Activated naive CD8-positive, alpha-beta T cell treated with anti-CD3 and anti-CD28 coated beads, Interleukin-2, amount 10 ng/mL, durations not matched to agents 7 days and 5 days (primary cell): ENCODE measurements around the gene ADIRF. TPM values are rescaled to one million over a fixed set of nuclear protein-coding genes. Genes with fewer than 3 reads are reported as not detected.

Experiments used
- ATAC-seq: fragments of 150-1000 bp; cut with Tn5 transposase; one replicate; pipeline ENCODE4 v1.10.0; 2021; ENCODE audit warnings: low read depth, moderate library complexity
- POLR2A ChIA-PET: fragments of 350-600 bp; sonication (Branson Sonifier 250); formaldehyde crosslinking; loops from one replicate; lab custom pipeline; 2021; ENCODE audit warnings: antibody characterized with exemption; lab: Charles Lee
- DNase-seq: peaks from one replicate; pipeline ENCODE4 v3.0.0; 2021
- H3K27ac Mint-ChIP-seq: one replicate; pipeline ENCODE4 v1.8.0; 2022; ENCODE audit warnings: mild to moderate bottlenecking, mixed read lengths
- H3K27me3 Mint-ChIP-seq: one replicate; pipeline ENCODE4 v1.8.0; 2022; ENCODE audit warnings: mild to moderate bottlenecking, moderate library complexity, mixed read lengths
- H3K36me3 Mint-ChIP-seq: one replicate; pipeline ENCODE4 v1.8.0; 2021; ENCODE audit warnings: mild to moderate bottlenecking, mixed read lengths
- H3K4me1 Mint-ChIP-seq: one replicate; pipeline ENCODE4 v1.8.0; 2021; ENCODE audit warnings: mixed read lengths
- H3K4me3 Mint-ChIP-seq: one replicate; pipeline ENCODE4 v1.8.0; 2022; ENCODE audit warnings: mild to moderate bottlenecking, moderate library complexity, mixed read lengths
- H3K9me3 Mint-ChIP-seq: one replicate; pipeline ENCODE4 v1.8.0; 2021; ENCODE audit warnings: mixed read lengths
- total RNA-seq, 2 experiments: library from RNA; stranded (reverse); gene quantifications; one replicate each; pipeline ENCODE4 v1.2.3, GENCODE V29; 2021

The ADIRF gene
- total RNA-seq, 2 experiments from 2014 or later, result not detected

- no peak for DNase-seq
- POLR2A ChIA-PET, result no interaction called here
- Mint-ChIP-seq H3K9me3 (no peaks in the 10 kb centered on the region), H3K36me3 (no peaks in the 10 kb centered on the region), H3K4me1 (no peaks in the 10 kb centered on the region), H3K27me3 (no peaks in the 10 kb centered on the region), H3K4me3 (no peak overlapping the region), H3K27ac (no peak overlapping the region)
- peak; percentile 69 for ATAC-seq
Measured at GRCh38 chr10:86960003-86960862, 8.0 kb upstream of the ADIRF start.

GRCh38 chr10:86960863-86961434, 7.3 kb upstream of the ADIRF start:
- H3K4me1 Mint-ChIP-seq, result peaks cover 6% of the 10 kb centered on the region
- H3K27me3 Mint-ChIP-seq, result no peaks in the 10 kb centered on the region
- H3K27ac Mint-ChIP-seq, result no peak overlapping the region
- no peak for DNase-seq
- H3K36me3 Mint-ChIP-seq, result no peaks in the 10 kb centered on the region
- POLR2A ChIA-PET, result no interaction called here
- no peak for ATAC-seq
- H3K4me3 Mint-ChIP-seq, result no peak overlapping the region
- H3K9me3 Mint-ChIP-seq, result no peaks in the 10 kb centered on the region

GRCh38 chr10:86961481-86962091, 6.7 kb upstream of the ADIRF start:
- Mint-ChIP-seq H3K27me3 (no peaks in the 10 kb centered on the region), H3K4me1 (peaks cover 12% of the 10 kb centered on the region), H3K9me3 (no peaks in the 10 kb centered on the region), H3K36me3 (no peaks in the 10 kb centered on the region), H3K4me3 (no peak overlapping the region), H3K27ac (no peak overlapping the region)
- DNase-seq (no peak), ATAC-seq (no peak)
- POLR2A ChIA-PET, result no interaction called here

GRCh38 chr10:86962136-86962980, 5.9 kb upstream of the ADIRF start:
- no peak for DNase-seq
- Mint-ChIP-seq H3K27ac (no peak overlapping the region), H3K27me3 (no peaks in the 10 kb centered on the region), H3K4me1 (peaks cover 17% of the 10 kb centered on the region), H3K36me3 (no peaks in the 10 kb centered on the region), H3K9me3 (no peaks in the 10 kb centered on the region), H3K4me3 (no peak overlapping the region)
- POLR2A ChIA-PET, result no interaction called here
- ATAC-seq, result no peak

GRCh38 chr10:86962981-86963310, 5.3 kb upstream of the ADIRF start:
- Mint-ChIP-seq H3K27me3 (no peaks in the 10 kb centered on the region), H3K4me1 (peaks cover 20% of the 10 kb centered on the region), H3K27ac (no peak overlapping the region), H3K4me3 (no peak overlapping the region), H3K36me3 (no peaks in the 10 kb centered on the region), H3K9me3 (no peaks in the 10 kb centered on the region)
- POLR2A ChIA-PET, result no interaction called here
- DNase-seq, result no peak
- ATAC-seq, result no peak

GRCh38 chr10:86963341-86963919, 4.9 kb upstream of the ADIRF start:
- no peaks in the 10 kb centered on the region for H3K9me3 Mint-ChIP-seq
- H3K27ac Mint-ChIP-seq, result no peak overlapping the region
- POLR2A ChIA-PET, result no interaction called here
- ATAC-seq, result no peak
- H3K4me3 Mint-ChIP-seq, result no peak overlapping the region
- H3K36me3 Mint-ChIP-seq, result no peaks in the 10 kb centered on the region
- no peak for DNase-seq
- H3K27me3 Mint-ChIP-seq, result no peaks in the 10 kb centered on the region
- H3K4me1 Mint-ChIP-seq, result peaks cover 20% of the 10 kb centered on the region

- peaks cover 3% of the 10 kb centered on the region for H3K27me3 Mint-ChIP-seq
- no peaks in the 10 kb centered on the region for H3K36me3 Mint-ChIP-seq
- H3K9me3 Mint-ChIP-seq, result no peaks in the 10 kb centered on the region
- no peak overlapping the region for H3K27ac Mint-ChIP-seq
- no peak for DNase-seq
- H3K4me1 Mint-ChIP-seq, result peaks cover 20% of the 10 kb centered on the region
- POLR2A ChIA-PET, result no interaction called here
- no peak overlapping the region for H3K4me3 Mint-ChIP-seq
- no peak for ATAC-seq
Measured at GRCh38 chr10:86964061-86964846, 4.0 kb upstream of the ADIRF start.

- POLR2A ChIA-PET, result no interaction called here
- peaks cover 6% of the 10 kb centered on the region for H3K27me3 Mint-ChIP-seq
- DNase-seq, result no peak
- peaks cover 20% of the 10 kb centered on the region for H3K4me1 Mint-ChIP-seq
- H3K27ac Mint-ChIP-seq, result no peak overlapping the region
- no peak overlapping the region for H3K4me3 Mint-ChIP-seq
- ATAC-seq, result no peak
- no peaks in the 10 kb centered on the region for H3K36me3 Mint-ChIP-seq
- no peaks in the 10 kb centered on the region for H3K9me3 Mint-ChIP-seq
Measured at GRCh38 chr10:86964847-86965190, 3.5 kb upstream of the ADIRF start.

GRCh38 chr10:86965986-86966654, 2.2 kb upstream of the ADIRF start:
- Mint-ChIP-seq H3K36me3 (no peaks in the 10 kb centered on the region), H3K4me1 (peaks cover 24% of the 10 kb centered on the region), H3K27me3 (peaks cover 12% of the 10 kb centered on the region), H3K4me3 (peak overlapping the region; percentile 72), H3K9me3 (no peaks in the 10 kb centered on the region), H3K27ac (peak overlapping the region; percentile 69)
- DNase-seq, result no peak
- POLR2A ChIA-PET, result interaction anchor here (1.1 kb wide), 1 partner anchor 25 kb away, joined by 4 read pairs; no protein-coding TSS in a partner anchor
- no peak for ATAC-seq

- no peak overlapping the region for H3K4me3 Mint-ChIP-seq
- DNase-seq (no peak), ATAC-seq (no peak)
- no peaks in the 10 kb centered on the region for H3K36me3 Mint-ChIP-seq
- peaks cover 13% of the 10 kb centered on the region for H3K27me3 Mint-ChIP-seq
- POLR2A ChIA-PET, result no interaction called here
- H3K9me3 Mint-ChIP-seq, result no peaks in the 10 kb centered on the region
- no peak overlapping the region for H3K27ac Mint-ChIP-seq
- peaks cover 28% of the 10 kb centered on the region for H3K4me1 Mint-ChIP-seq
Measured at GRCh38 chr10:86967481-86967941, 771 bp upstream of the ADIRF start.

- DNase-seq (no peak), ATAC-seq (no peak)
- H3K27me3 Mint-ChIP-seq, result peaks cover 20% of the 10 kb centered on the region
- no peaks in the 10 kb centered on the region for H3K9me3 Mint-ChIP-seq
- H3K4me3 Mint-ChIP-seq, result no peak overlapping the region
- POLR2A ChIA-PET, result interaction anchor here (0.6 kb wide), 1 partner anchor 123 kb away, joined by 3 read pairs; no protein-coding TSS in a partner anchor
- peaks cover 28% of the 10 kb centered on the region for H3K4me1 Mint-ChIP-seq
- H3K36me3 Mint-ChIP-seq, result no peaks in the 10 kb centered on the region
- no peak overlapping the region for H3K27ac Mint-ChIP-seq
Measured at GRCh38 chr10:86968994-86969355, 693 bp downstream of the ADIRF start.

- Mint-ChIP-seq H3K27ac (no peak overlapping the region), H3K4me1 (peaks cover 28% of the 10 kb centered on the region), H3K4me3 (no peak overlapping the region), H3K9me3 (no peaks in the 10 kb centered on the region), H3K27me3 (peaks cover 20% of the 10 kb centered on the region), H3K36me3 (no peaks in the 10 kb centered on the region)
- POLR2A ChIA-PET, result no interaction called here
- no peak for ATAC-seq
- DNase-seq, result no peak
Measured at GRCh38 chr10:86969421-86970041, 1.2 kb downstream of the ADIRF start.
